ENCODE data around the gene FDXACB1. TPM values are rescaled to one million over a fixed set of nuclear protein-coding genes. Genes with fewer than 3 reads are reported as not detected.

The FDXACB1 gene
- total and polyA plus RNA-seq, 4 experiments from 2014 or later, result 3.9 to 8.9 (median 5.4) TPM

Other genes starting within 250 kb of the FDXACB1 start
- 10 to 100 TPM; 38.9 to 39.1 TPM for gene PPP2R1B, start 112.8 kb downstream of the FDXACB1 start, total RNA-seq
- gene PPP2R1B, start 112.8 kb downstream of the FDXACB1 start, polyA plus RNA-seq, result 10 to 100 TPM; 18.4 to 27.9 TPM
- gene ALG9, start 7.6 kb downstream of the FDXACB1 start, total RNA-seq, result 10 to 100 TPM; 28.2 to 28.3 TPM
- gene ALG9, start 7.6 kb downstream of the FDXACB1 start, polyA plus RNA-seq, result 10 to 100 TPM in 1 of 2 donors, 1 to 10 TPM in 1; 8.6 to 14.2 TPM
- gene CFAP68, start 376 bp upstream of the FDXACB1 start, total RNA-seq, result 10 to 100 TPM; 14.8 to 18.7 TPM
- 10 to 100 TPM; 30.7 to 30.9 TPM for gene CFAP68, start 376 bp upstream of the FDXACB1 start, polyA plus RNA-seq
- gene CRYAB, start 32.6 kb upstream of the FDXACB1 start, total RNA-seq, result not detected
- gene CRYAB, start 32.6 kb upstream of the FDXACB1 start, polyA plus RNA-seq, result not detected
- not detected for gene HSPB2, start 33.6 kb upstream of the FDXACB1 start, total RNA-seq
- not detected for gene HSPB2, start 33.6 kb upstream of the FDXACB1 start, polyA plus RNA-seq
- gene C11orf52, start 39.7 kb upstream of the FDXACB1 start, total RNA-seq, result not detected
- not detected for gene C11orf52, start 39.7 kb upstream of the FDXACB1 start, polyA plus RNA-seq
- 1 to 10 TPM; 1.1 to 2.1 TPM for gene DIXDC1, start 58.2 kb upstream of the FDXACB1 start, total RNA-seq
- gene DIXDC1, start 58.2 kb upstream of the FDXACB1 start, polyA plus RNA-seq, result under 1 TPM; 0.72 to 0.75 TPM
- 10 to 100 TPM; 19.4 to 21.6 TPM for gene DLAT, start 146.2 kb upstream of the FDXACB1 start, total RNA-seq
- gene DLAT, start 146.2 kb upstream of the FDXACB1 start, polyA plus RNA-seq, result 10 to 100 TPM; 27.7 to 33.4 TPM
- not detected for gene PIH1D2, start 194.9 kb upstream of the FDXACB1 start, total RNA-seq
- gene PIH1D2, start 194.9 kb upstream of the FDXACB1 start, polyA plus RNA-seq, result not detected
- 10 to 100 TPM; 20.9 to 21.2 TPM for gene NKAPD1, start 195.1 kb upstream of the FDXACB1 start, total RNA-seq
- 10 to 100 TPM in 1 of 2 donors, 1 to 10 TPM in 1; 7.7 to 14.2 TPM for gene NKAPD1, start 195.1 kb upstream of the FDXACB1 start, polyA plus RNA-seq
- 10 to 100 TPM; 26.2 to 28.0 TPM for gene TIMM8B, start 207.6 kb upstream of the FDXACB1 start, total RNA-seq
- 10 to 100 TPM; 54.1 to 65.9 TPM for gene TIMM8B, start 207.6 kb upstream of the FDXACB1 start, polyA plus RNA-seq
- 10 to 100 TPM; 61.2 to 65.5 TPM for gene SDHD, start 207.7 kb upstream of the FDXACB1 start, total RNA-seq
- gene SDHD, start 207.7 kb upstream of the FDXACB1 start, polyA plus RNA-seq, result 100 to 1,000 TPM; 159 to 302 TPM

Data from CD4-positive, alpha-beta memory T cell (primary cell).